Stimulated activated CD8-positive, alpha-beta memory T cell treated with anti-CD3 and anti-CD28 coated beads, Interleukin-12 subunit alpha, Interleukin-12 subunit beta, amount 100 ng/mL, for 1 hour (primary cell): Measurements from ENCODE around the gene ZBED4.

Experiments used
- DNase-seq: peaks from one replicate; pipeline ENCODE4 v3.0.0-alpha.2; 2020; ENCODE audit warnings: low read depth

Gene ZBED4

DNA sequence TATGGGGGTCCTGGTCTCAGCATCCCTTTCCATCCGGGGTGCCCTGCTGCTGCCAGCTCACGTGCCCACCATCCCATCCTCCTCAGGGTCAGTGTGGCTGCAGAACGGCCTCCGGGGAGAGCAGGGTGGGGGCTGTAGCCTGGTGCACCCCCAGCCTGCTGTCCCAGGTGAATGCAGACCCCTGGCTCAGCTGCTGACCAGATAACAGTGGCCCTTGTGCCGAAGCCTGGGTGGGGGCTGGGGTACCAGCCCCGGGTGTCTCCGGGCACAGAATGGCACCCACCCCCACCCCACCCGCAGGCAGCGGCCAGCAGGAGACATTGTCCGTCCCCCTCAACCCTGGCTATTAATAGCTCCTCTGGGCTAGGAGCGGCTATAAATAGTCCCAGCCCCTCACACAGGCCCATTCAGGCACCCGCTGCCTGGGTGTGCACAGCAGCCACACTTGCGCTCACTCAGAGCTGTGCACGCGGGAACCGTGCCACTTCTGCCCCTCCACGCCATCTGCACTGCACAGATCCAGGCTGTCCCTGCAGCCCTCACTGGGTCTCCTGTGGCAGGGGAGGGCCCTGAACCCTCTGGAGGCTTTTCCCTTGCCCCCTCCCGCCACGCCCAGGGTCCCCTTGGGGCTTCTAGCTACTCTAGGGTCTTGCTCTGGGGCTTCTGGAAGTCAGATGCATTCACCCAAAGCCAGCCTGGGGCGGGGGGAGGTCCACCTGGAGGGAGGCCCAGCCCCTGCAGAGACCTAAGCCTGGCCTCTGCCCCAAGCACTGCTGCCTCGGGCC is 83.5 kb downstream of the ZBED4 start:
- no peak for DNase-seq

DNA sequence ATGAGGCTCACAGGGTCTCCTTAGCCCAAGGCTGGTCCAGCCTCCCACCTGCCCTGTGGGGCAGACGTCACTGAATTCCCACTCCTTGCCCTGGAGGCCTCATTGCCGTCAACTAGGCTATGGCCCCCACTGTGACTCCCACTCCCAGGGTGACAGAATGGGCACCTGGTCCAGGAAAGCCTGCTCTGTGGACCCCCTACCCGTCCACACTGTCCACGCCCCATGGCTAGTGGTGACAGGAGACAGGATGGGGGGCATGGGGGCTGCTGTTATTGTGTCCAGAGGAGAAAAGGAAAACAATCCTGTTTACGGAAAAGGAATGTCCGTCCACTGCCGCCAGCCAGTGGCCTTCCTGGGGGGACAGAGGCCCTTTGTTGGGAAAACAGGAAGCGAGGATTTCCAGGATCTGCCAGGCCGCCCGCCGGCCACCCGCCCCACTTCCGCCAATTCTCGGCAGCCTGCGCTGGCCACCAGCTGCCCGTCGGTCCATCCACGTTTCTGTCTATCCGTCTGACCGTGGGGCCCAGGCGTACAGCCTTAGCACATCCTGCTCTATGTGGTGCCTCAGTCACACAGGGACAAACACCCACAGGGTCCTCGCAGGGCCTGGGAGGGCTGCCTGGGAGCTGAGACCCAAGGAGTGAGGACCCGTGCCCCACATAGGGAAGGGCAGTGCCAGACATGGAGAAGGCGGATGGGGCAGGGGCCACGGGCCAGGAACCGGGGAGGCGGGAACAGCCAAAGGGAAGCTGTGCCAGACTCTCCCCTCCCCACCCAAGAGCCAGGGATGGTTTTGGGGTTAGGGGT is 84.3 kb downstream of the ZBED4 start:
- DNase-seq: no peak

DNA sequence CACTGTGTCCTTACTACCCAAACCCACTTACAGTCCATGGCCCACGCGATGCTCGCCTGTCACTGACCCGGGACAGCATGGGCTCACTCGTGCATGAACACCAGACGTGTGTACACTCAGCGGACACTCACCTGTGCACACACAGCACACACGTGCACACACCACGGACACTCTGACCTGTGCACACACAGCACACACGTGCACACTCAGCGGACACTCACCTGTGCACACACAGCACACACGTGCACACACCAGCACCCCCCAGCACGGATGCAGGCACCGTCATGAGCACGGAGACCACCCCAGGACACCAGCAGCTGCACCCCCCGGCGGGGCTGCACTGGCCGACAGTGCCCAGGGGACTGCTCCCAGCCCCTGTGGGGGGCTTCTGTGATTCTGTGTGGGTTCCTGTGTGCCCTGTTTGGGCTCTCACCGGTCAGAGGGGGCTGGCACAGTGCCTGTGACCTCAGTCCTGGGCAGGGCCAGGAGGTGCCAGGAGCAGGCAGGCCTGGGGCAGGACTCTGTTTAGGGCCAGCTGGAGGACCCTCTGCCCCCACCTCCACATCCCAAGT is 85.0 kb downstream of the ZBED4 start:
- no peak for DNase-seq
